Loucy (cell line): ENCODE data around the gene INAFM2.

Source experiments
- H2AFZ ChIP-seq: fragments of 200-600 bp; sonication (generic); 2 replicates; pipeline ENCODE4 v1.6.0; 2016; ENCODE audit warnings: antibody characterized with exemption, mild to moderate bottlenecking, low read length, moderate library complexity
- H3F3A ChIP-seq: fragments of 200-600 bp; 2 replicates; pipeline ENCODE4 v1.6.0; 2016; ENCODE audit warnings: antibody characterized with exemption, low read depth, mild to moderate bottlenecking
- H3K27me3 ChIP-seq: fragments of 200-600 bp; sonication (generic); 2 replicates; pipeline ENCODE4 v1.6.1; 2014; ENCODE audit warnings: low read length, mild to moderate bottlenecking; ENCODE audit not compliant: insufficient read depth, poor library complexity, severe bottlenecking
- H3K36me3 ChIP-seq: fragments of 200-600 bp; sonication (generic); 2 replicates; pipeline ENCODE4 v1.6.1; 2016; ENCODE audit warnings: low read length; ENCODE audit not compliant: insufficient read depth
- H3K4me1 ChIP-seq: fragments of 200-600 bp; sonication (generic); 2 replicates; pipeline ENCODE4 v1.5.1; 2014; ENCODE audit warnings: low read length, mild to moderate bottlenecking; ENCODE audit not compliant: insufficient read depth, poor library complexity, severe bottlenecking
- H3K4me2 ChIP-seq: fragments of 200-600 bp; sonication (generic); 2 replicates; pipeline ENCODE4 v1.6.0; 2014; ENCODE audit warnings: antibody characterized with exemption, low read length, low read depth, mild to moderate bottlenecking; ENCODE audit not compliant: poor library complexity, severe bottlenecking
- H3K4me3 ChIP-seq: fragments of 200-600 bp; sonication (generic); 2 replicates; pipeline ENCODE4 v1.5.1; 2014; ENCODE audit warnings: low read length, mild to moderate bottlenecking, mixed read lengths; ENCODE audit not compliant: poor library complexity, severe bottlenecking
- H3K79me2 ChIP-seq: fragments of 200-600 bp; sonication (generic); 2 replicates; pipeline ENCODE4 v1.6.1; 2014; ENCODE audit warnings: low read length; ENCODE audit not compliant: insufficient read depth
- H3K9ac ChIP-seq: fragments of 200-600 bp; sonication (generic); 2 replicates; pipeline ENCODE4 v1.6.0; 2014; ENCODE audit warnings: mild to moderate bottlenecking, low read depth, low read length, moderate library complexity; ENCODE audit not compliant: poor library complexity, severe bottlenecking
- H3K9me2 ChIP-seq: fragments of 200-600 bp; sonication (generic); replicated peaks from 2 replicates; pipeline ENCODE4 v1.6.1; 2016; ENCODE audit warnings: low read depth, low read length, mixed read lengths
- H3K9me3 ChIP-seq: fragments of 200-600 bp; sonication (generic); 2 replicates; pipeline ENCODE4 v1.6.1; 2014; ENCODE audit warnings: mild to moderate bottlenecking, antibody characterized with exemption, low read length, low read depth; ENCODE audit not compliant: insufficient read depth
- H4K20me1 ChIP-seq: fragments of 200-600 bp; sonication (generic); 2 replicates; pipeline ENCODE4 v1.6.0; 2014; ENCODE audit warnings: antibody characterized with exemption, low read length, mild to moderate bottlenecking; ENCODE audit not compliant: insufficient read depth, poor library complexity, severe bottlenecking
- EZH2phosphoT487 ChIP-seq: fragments of 200-600 bp; IDR thresholded peaks from 2 replicates; pipeline ENCODE4 v1.6.1; 2018; ENCODE audit warnings: antibody characterized with exemption, mild to moderate bottlenecking, moderate library complexity, borderline replicate concordance
- TF ChIP-seq, protein P1 (sequence below): fragments of 200-600 bp; sonication (generic); conservative IDR thresholded peaks from 2 replicates; pipeline ENCODE4 v1.5.1; 2014; ENCODE audit warnings: mild to moderate bottlenecking, antibody characterized with exemption, low read length

Gene INAFM2

DNA sequence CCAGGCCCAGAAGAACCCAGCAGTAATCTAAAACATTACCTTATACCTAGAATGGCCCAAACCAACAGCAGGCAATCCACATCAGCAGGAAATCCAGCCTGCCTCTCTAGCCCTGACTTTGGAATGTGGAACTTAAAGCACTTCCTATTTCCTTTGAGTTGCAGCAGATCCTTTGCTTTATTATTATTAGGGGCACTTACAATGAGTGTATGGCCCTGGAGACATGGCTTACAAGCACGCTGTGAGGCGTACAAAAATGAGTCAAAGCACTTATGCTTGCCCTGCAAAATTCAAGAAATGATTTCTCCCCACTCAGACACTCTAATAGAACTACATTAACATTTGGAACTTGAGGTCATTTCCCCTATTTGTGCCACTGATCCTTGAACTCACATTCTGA is 49.5 kb downstream of the INAFM2 start:
- H3K4me2 ChIP-seq: no peak overlapping the region
- no peaks in the 10 kb centered on the region for H3K9me2 ChIP-seq

More for the DNA sequence above, 49.5 kb downstream of the INAFM2 start:
- H3K27me3 ChIP-seq: no peaks in the 10 kb centered on the region
- H2AFZ ChIP-seq: no peak overlapping the region
- no peak for TF ChIP-seq EZH2phosphoT487
- TF ChIP-seq, protein P1, sequence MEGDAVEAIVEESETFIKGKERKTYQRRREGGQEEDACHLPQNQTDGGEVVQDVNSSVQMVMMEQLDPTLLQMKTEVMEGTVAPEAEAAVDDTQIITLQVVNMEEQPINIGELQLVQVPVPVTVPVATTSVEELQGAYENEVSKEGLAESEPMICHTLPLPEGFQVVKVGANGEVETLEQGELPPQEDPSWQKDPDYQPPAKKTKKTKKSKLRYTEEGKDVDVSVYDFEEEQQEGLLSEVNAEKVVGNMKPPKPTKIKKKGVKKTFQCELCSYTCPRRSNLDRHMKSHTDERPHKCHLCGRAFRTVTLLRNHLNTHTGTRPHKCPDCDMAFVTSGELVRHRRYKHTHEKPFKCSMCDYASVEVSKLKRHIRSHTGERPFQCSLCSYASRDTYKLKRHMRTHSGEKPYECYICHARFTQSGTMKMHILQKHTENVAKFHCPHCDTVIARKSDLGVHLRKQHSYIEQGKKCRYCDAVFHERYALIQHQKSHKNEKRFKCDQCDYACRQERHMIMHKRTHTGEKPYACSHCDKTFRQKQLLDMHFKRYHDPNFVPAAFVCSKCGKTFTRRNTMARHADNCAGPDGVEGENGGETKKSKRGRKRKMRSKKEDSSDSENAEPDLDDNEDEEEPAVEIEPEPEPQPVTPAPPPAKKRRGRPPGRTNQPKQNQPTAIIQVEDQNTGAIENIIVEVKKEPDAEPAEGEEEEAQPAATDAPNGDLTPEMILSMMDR: no peak
- H3K9me3 ChIP-seq: no peaks in the 10 kb centered on the region
- H3K4me1 ChIP-seq: peaks cover 7% of the 10 kb centered on the region
- H3K4me3 ChIP-seq: no peak overlapping the region
- H4K20me1 ChIP-seq: no peaks in the 10 kb centered on the region
- no peaks in the 10 kb centered on the region for H3F3A ChIP-seq
- no peaks in the 10 kb centered on the region for H3K79me2 ChIP-seq
- H3K9ac ChIP-seq: no peak overlapping the region
- H3K36me3 ChIP-seq: no peaks in the 10 kb centered on the region
